Fibroblast of pulmonary artery (primary cell): ENCODE results near the gene EPB41L4A.

Experiments
- DNase-seq: peaks from one replicate; pipeline ENCODE4 v3.0.0-alpha.2; 2010; ENCODE audit warnings: low read depth
- H3K4me3 ChIP-seq: replicated peaks from 2 replicates; pipeline ENCODE4 v1.5.1; 2011; ENCODE audit warnings: low read depth, mild to moderate bottlenecking, control low read depth, low read length, moderate library complexity
- TF ChIP-seq, protein P1 (sequence below): IDR thresholded peaks from 2 replicates; pipeline ENCODE4 v1.5.1; 2011; ENCODE audit warnings: mild to moderate bottlenecking, control low read depth, low read length, inconsistent platforms; ENCODE audit errors: missing control alignments

Gene EPB41L4A

DNA sequence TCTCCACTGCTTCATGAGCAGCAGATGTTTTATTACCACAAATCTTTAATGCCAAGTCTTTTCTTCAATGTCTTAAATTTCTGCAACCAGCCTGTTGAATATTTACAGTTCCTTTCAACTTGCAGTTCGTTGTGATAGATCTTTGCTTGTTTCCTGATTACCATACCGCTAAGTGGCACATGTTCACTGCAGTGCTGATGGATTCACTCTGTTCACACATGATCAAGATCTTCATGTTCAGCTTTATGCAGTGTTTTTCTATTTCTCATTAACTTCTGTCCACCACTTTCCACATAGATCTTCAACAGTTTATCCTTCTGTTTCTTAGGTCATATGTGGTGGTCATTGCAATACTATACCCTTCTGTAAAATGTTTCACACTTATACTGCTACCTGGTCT lies 280.6 kb downstream of the EPB41L4A start:
- TF ChIP-seq, protein P1, sequence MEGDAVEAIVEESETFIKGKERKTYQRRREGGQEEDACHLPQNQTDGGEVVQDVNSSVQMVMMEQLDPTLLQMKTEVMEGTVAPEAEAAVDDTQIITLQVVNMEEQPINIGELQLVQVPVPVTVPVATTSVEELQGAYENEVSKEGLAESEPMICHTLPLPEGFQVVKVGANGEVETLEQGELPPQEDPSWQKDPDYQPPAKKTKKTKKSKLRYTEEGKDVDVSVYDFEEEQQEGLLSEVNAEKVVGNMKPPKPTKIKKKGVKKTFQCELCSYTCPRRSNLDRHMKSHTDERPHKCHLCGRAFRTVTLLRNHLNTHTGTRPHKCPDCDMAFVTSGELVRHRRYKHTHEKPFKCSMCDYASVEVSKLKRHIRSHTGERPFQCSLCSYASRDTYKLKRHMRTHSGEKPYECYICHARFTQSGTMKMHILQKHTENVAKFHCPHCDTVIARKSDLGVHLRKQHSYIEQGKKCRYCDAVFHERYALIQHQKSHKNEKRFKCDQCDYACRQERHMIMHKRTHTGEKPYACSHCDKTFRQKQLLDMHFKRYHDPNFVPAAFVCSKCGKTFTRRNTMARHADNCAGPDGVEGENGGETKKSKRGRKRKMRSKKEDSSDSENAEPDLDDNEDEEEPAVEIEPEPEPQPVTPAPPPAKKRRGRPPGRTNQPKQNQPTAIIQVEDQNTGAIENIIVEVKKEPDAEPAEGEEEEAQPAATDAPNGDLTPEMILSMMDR: no peak
- H3K4me3 ChIP-seq: no peak overlapping the region
- no peak for DNase-seq

DNA sequence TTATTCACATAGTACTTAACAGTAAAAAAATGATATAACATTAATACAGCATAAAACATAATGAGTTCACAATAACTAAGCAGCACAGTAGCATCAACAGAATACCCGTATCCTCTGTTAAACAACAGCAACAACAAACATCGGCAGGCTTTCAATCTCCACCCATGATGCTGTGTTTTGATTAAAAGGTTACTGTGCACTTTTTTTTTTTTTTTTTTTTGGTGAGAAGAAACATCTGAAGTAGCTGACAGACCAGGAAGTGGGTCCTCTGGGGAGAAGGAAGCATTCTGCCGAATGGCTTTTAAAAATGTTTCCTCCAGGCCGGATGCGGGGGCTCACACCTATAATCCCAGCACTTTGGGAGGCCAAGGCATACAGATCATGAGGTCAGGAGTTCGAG lies 282.3 kb downstream of the EPB41L4A start:
- TF ChIP-seq, protein P1: no peak
- no peak overlapping the region for H3K4me3 ChIP-seq
- no peak for DNase-seq

DNA sequence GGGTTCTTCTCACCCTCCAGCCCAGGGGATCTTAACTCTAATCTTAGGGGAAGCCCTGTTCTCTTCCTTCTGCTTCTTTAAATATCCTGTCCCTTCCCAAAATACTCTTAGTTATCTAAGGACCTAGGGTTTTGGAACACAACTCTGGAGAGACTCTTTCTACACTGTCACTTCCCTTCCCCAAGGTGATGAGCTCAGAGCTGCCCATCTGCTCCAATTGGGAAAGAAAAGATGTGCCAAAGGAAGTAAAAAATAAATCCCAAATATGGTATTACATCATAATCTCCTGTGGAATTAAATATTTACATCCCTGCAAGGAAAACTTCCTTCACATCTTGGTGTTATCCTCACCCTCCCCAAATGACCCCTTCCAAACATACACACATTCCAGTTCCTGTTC lies 291.2 kb downstream of the EPB41L4A start:
- DNase-seq: no peak
- no peak overlapping the region for H3K4me3 ChIP-seq
- TF ChIP-seq, protein P1: no peak

DNA sequence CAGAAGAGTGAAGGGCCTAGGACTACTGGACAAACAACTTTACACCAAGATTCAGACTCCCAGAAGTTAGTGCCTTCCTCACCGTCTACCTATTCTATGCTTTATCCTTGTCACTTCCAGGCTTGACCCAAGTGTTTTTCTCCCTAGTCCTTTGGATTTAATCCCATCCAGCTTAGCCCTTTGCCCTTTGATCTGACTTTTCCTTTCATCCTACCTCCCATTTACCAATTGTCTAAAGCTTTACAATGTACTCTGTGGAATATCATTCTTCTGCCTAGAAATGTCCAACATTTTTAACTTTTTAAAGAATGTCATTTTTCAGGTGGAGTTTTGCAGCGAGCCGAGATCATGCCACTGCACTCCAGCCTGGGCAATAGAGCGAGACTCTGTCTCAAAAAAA lies 292.1 kb downstream of the EPB41L4A start:
- no peak for DNase-seq
- no peak overlapping the region for H3K4me3 ChIP-seq
- TF ChIP-seq, protein P1: no peak

DNA sequence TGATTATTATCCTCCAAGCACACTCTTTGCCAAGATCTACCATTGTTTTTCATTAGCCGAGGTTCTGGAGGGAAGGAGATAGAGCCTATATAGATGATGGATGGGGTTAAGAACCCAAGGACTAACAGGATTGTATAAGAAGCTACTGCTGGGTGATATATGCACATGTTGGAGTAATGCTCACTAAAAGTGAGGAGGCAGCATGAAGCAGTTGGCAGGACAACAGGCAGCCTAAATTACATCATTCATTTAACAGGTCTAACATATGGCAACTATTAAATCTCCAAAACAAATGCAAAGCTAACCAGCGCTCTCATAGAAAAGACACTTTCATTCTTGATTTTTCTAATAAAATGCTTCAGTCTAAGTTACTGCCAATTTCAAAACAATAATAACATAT lies 293.2 kb downstream of the EPB41L4A start:
- no peak for DNase-seq
- TF ChIP-seq, protein P1: no peak
- H3K4me3 ChIP-seq: no peak overlapping the region

DNA sequence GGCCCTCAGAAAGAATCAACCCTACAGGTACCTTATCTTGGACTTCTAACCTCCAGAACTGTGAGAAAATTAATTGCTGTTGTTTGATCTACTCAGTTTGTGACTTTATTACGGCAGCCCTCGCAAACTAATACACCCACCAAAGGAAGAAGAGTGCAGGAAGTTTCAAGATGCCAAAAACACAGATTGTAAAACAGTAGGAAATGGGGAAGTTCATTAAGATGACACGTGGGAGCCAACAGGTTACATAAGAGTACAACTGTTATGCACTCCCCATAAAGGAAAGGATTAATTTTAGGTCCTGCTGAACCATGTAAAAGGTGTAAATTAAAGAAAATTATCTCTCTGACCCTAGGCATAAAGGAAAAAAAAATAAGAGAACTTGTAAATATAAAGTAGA lies 294.3 kb downstream of the EPB41L4A start:
- H3K4me3 ChIP-seq: no peak overlapping the region
- no peak for DNase-seq
- TF ChIP-seq, protein P1: no peak

DNA sequence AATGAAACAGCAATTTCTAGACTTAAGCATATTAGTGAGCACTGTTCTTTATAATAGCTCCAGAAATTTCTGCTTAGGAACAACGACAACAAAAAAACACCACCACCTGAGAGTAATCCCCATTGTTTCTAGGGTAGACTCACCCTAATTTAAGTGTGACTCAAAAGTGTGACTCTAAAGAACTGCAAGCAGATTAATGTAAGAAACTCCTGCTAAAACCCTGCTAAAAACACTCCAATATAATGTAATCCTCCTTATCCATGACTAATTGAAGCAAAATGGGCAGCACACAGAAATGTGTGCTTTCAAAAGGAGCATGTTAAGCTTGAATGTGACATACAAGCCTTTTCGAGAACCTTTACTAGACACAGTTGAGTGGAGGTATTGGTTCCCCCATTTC lies 296.0 kb downstream of the EPB41L4A start:
- no peak overlapping the region for H3K4me3 ChIP-seq
- DNase-seq: no peak
- TF ChIP-seq, protein P1: no peak
